Measurements from ENCODE around the gene NUCKS1. TPM values are rescaled to one million over a fixed set of nuclear protein-coding genes. Genes with fewer than 3 reads are reported as not detected.

NUCKS1 gene
- total and polyA plus RNA-seq, 10 of the 15 experiments (the other 5 are each of a cell fraction or from before 2014, with no cell fraction given) = 40.5 to 135 (median 55.5) TPM

GRCh38 chr1:205751036-205751651 lies 1.2 kb upstream of the NUCKS1 start:
- 87% methylated on average over 13 of the region's 13 CpGs for WGBS (ENCODE audit: insufficient coverage, insufficient replicate concordance, low lambda C conversion rate, missing lambda C conversion rate)
- no peak overlapping the region for H3K27ac ChIP-seq (ENCODE audit: control insufficient read depth, insufficient read depth)
- ChIA-PET SMC1A (ENCODE audit: uncharacterized antibody, unreplicated experiment) (interaction anchor here (4.0 kb wide), 1 partner anchor 22 kb away, joined by 30 read pairs; no protein-coding TSS in a partner anchor), CTCF (interaction anchor here (1.0 to 1.6 kb wide), 2 partner anchors 39 to 41 kb away, joined by 3 to 7 read pairs; no protein-coding TSS in a partner anchor), POLR2A (interaction anchor here (1.0 to 1.4 kb wide), 2 partner anchors 21 to 23 kb away, joined by 4 to 5 read pairs; no protein-coding TSS in a partner anchor), RAD21 (ENCODE audit: unreplicated experiment) (interaction anchor here (1.1 to 1.2 kb wide), 3 partner anchors 21 to 92 kb away, joined by 3 read pairs; partner anchors contain the start of gene RAB29)
- H3K27me3 ChIP-seq (replicated peaks in 1 of 2; ENCODE audit: control insufficient read depth in 2 of 2, insufficient read depth in 2 of 2, low read length in 1 of 2) = no peaks in the 10 kb centered on the region; a peak in 1 of 4 replicates
- H3K36me3 ChIP-seq (ENCODE audit: control insufficient read depth in 2 of 2, insufficient read depth in 2 of 2, low read length in 1 of 2) = 0 out of 4 replicates have a peak, but pooled peaks cover 0 to 3% of the 10 kb centered on the region in 2 experiments
- no peak overlapping the region for H3K4me3 ChIP-seq
- no peaks in the 10 kb centered on the region; the same call in 1 of the 3 replicates for H3K9me3 ChIP-seq (replicated peaks; ENCODE audit: control insufficient read depth, insufficient read depth, low read length)
- peak; percentile 6; the same call in 1 of the 2 replicates for TF ChIP-seq TBL1XR1 (IDR thresholded peaks at IDR 0.05; ENCODE audit: low read depth, low read length)
- TF ChIP-seq MEF2B (IDR thresholded peaks at IDR 0.05; ENCODE audit: partially characterized antibody, poor library complexity, severe bottlenecking) = no peak
- peak; percentile 24 for TF ChIP-seq BCL3 (IDR thresholded peaks at IDR 0.05; ENCODE audit: borderline replicate concordance, insufficient read depth, low read depth, low read length, poor library complexity, severe bottlenecking)
- 0 out of 2 replicates have a peak, but pooled peaks have one; percentile 12 for TF ChIP-seq ZNF217 (IDR thresholded peaks at IDR 0.05)
- no peak for TF ChIP-seq WRNIP1 (IDR thresholded peaks at IDR 0.05; ENCODE audit: borderline replicate concordance, low read depth, low read length)
- no peak for TF ChIP-seq CHD4 (IDR thresholded peaks at IDR 0.05)
- ATAC-seq (no peak), FAIRE-seq (no peak), DNase-seq (ENCODE audit: low read depth, low spot score) (no peak)
- in situ Hi-C loops (cut with MboI) (no loop called here), intact Hi-C loops (cut with micrococcal nuclease; ENCODE audit: unreplicated experiment) (no loop called here)
- 0 out of 2 replicates have a peak, but pooled peaks cover 3% of the 10 kb centered on the region for H4K20me1 ChIP-seq (ENCODE audit: control insufficient read depth, insufficient read depth)
- H3K9ac ChIP-seq (ENCODE audit: control insufficient read depth, insufficient read depth, low read length) = no peak overlapping the region
- H3K79me2 ChIP-seq (ENCODE audit: control insufficient read depth, insufficient read depth, low read length) = peaks cover 38% of the 10 kb centered on the region
- H3K4me2 ChIP-seq (ENCODE audit: control insufficient read depth, insufficient read depth) = no peak overlapping the region
- peaks cover 4% of the 10 kb centered on the region for H3K4me1 ChIP-seq (ENCODE audit: control insufficient read depth, insufficient read depth, low read length)
- peak overlapping the region; percentile 100 for H2AFZ ChIP-seq (ENCODE audit: control insufficient read depth, low read depth, low read length)
- no TSS peak for BruUV-seq (replicated peaks)

All from GM12878 (cell line).